Right lobe of liver (tissue), 4 donors: ENCODE data around the gene C4orf50.

ENCODE experiments used
- CTCF ChIP-seq, 4 donors: fragments of 200-600 bp in 3 of 4; fragments of 450-650 bp in 1 of 4; IDR thresholded peaks; one replicate each; pipeline versions ENCODE4 v1.5.1 to v1.8.0; 2016 to 2022; ENCODE audit warnings: antibody characterized with exemption in 4 of 4, mild to moderate bottlenecking in 2 of 4
- POLR2A ChIP-seq: fragments of 450-650 bp; IDR thresholded peaks from one replicate; pipeline ENCODE4 v1.6.1; 2017; ENCODE audit warnings: antibody characterized with exemption, mild to moderate bottlenecking
- donor health status: DM: no; HTN: no; CAD: no.
- donor health status: DM: no; HTN: no; CAD: no.
- donor health status: DM: no; HTN: yes; CAD: no.

DNA sequence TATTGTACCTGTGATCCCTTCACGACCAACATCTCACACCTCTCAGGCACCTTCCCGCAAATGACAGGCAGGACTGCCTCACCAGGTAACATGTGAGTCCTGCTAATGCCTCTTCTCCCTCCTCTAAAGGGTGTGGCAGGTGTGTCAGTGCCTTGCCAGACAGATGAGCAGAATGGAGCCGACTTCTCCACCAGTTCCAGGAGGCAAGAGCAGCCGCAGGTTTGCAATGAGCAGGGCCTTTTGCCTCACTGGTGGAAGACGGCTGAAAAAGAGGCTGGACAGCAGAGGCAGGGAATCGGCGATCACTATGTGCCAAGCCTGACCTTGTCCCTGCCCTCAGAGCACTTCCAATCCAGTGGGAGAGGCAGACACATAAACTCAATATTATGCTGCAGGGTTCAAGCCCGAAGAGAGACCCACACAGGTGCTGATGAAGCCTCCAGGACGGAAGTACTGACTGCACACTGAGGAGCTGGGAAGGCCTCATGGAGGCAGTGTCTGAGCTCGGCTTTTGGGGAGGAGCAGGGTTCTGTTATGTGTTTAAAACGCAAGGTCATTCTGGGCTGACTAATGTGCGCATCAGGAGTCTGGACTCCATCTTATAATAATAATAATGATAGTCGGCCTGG is 57.9 kb downstream of the C4orf50 start:
- no peak for TF ChIP-seq POLR2A
- TF ChIP-seq CTCF (IDR thresholded peaks at IDR 0.05) = no peak
